HL-60 (cell line): Measurements from ENCODE around the gene GPR37.

ENCODE experiments used
- GABPA ChIP-seq: IDR thresholded peaks from 2 replicates; pipeline ENCODE4 v1.6.1; 2012; ENCODE audit warnings: low read depth
- SPI1 ChIP-seq: IDR thresholded peaks from 2 replicates; pipeline ENCODE4 v1.6.1; 2012; ENCODE audit warnings: low read depth, mild to moderate bottlenecking, borderline replicate concordance
- TF ChIP-seq, protein P1 (sequence below): IDR thresholded peaks from one replicate; pipeline ENCODE4 v1.5.1; 2011; ENCODE audit warnings: low read length, control low read depth, inconsistent platforms; ENCODE audit not compliant: insufficient read depth
- TF ChIP-seq, protein P2 (sequence below): IDR thresholded peaks from 2 replicates; pipeline ENCODE4 v1.6.1; 2012; ENCODE audit warnings: low read depth; ENCODE audit not compliant: insufficient replicate concordance

DNA sequence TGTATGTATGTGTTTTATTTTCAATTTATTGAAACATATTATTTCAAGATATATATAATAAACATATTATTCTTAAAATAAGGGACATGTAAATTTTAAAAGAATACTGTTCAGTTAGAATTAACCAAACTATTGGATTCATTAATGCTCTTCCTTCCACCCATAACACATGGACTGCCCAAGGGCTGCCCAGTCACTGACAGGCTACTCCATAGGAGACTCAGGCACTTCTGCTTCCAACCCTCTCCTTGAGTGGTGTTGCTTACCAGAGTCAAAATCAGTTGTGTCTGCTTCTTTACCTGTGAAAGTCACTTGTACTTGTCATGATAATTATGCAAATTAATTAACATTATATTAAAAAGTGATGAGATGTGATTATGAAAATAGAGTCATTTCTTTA, 9.8 kb upstream of the GPR37 start:
- TF ChIP-seq, protein P1, sequence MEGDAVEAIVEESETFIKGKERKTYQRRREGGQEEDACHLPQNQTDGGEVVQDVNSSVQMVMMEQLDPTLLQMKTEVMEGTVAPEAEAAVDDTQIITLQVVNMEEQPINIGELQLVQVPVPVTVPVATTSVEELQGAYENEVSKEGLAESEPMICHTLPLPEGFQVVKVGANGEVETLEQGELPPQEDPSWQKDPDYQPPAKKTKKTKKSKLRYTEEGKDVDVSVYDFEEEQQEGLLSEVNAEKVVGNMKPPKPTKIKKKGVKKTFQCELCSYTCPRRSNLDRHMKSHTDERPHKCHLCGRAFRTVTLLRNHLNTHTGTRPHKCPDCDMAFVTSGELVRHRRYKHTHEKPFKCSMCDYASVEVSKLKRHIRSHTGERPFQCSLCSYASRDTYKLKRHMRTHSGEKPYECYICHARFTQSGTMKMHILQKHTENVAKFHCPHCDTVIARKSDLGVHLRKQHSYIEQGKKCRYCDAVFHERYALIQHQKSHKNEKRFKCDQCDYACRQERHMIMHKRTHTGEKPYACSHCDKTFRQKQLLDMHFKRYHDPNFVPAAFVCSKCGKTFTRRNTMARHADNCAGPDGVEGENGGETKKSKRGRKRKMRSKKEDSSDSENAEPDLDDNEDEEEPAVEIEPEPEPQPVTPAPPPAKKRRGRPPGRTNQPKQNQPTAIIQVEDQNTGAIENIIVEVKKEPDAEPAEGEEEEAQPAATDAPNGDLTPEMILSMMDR = no peak
- TF ChIP-seq, protein P2, sequence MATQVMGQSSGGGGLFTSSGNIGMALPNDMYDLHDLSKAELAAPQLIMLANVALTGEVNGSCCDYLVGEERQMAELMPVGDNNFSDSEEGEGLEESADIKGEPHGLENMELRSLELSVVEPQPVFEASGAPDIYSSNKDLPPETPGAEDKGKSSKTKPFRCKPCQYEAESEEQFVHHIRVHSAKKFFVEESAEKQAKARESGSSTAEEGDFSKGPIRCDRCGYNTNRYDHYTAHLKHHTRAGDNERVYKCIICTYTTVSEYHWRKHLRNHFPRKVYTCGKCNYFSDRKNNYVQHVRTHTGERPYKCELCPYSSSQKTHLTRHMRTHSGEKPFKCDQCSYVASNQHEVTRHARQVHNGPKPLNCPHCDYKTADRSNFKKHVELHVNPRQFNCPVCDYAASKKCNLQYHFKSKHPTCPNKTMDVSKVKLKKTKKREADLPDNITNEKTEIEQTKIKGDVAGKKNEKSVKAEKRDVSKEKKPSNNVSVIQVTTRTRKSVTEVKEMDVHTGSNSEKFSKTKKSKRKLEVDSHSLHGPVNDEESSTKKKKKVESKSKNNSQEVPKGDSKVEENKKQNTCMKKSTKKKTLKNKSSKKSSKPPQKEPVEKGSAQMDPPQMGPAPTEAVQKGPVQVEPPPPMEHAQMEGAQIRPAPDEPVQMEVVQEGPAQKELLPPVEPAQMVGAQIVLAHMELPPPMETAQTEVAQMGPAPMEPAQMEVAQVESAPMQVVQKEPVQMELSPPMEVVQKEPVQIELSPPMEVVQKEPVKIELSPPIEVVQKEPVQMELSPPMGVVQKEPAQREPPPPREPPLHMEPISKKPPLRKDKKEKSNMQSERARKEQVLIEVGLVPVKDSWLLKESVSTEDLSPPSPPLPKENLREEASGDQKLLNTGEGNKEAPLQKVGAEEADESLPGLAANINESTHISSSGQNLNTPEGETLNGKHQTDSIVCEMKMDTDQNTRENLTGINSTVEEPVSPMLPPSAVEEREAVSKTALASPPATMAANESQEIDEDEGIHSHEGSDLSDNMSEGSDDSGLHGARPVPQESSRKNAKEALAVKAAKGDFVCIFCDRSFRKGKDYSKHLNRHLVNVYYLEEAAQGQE = no peak
- TF ChIP-seq SPI1 (no peak), GABPA (no peak)
